ENCODE results near the gene ITPRID1. TPM values are rescaled to one million over a fixed set of nuclear protein-coding genes. Genes with fewer than 3 reads are reported as not detected.

Gene ITPRID1
- 10 to 100 TPM in 1 of 2 donors, 1 to 10 TPM in 1; 5.6 to 21.8 TPM for total RNA-seq
- 1.6 TPM for polyA plus RNA-seq (2013, experiment 1 of 2)
- 2.2 TPM for polyA plus RNA-seq (2013, experiment 2 of 2)
- long read RNA-seq, experiment 1, partial matches to known transcripts, result 0 of 2 reads
- long read RNA-seq, experiment 1, other reads (novel, unspliced or antisense), result 2 of 2 reads
- long read RNA-seq, experiment 2, partial matches to known transcripts, result 1 of 4 reads
- long read RNA-seq, experiment 2, other reads (novel, unspliced or antisense), result 3 of 4 reads
- long read RNA-seq, experiment 3, partial matches to known transcripts, result 5 of 49 reads
- long read RNA-seq, experiment 3, other reads (novel, unspliced or antisense), result 44 of 49 reads
- long read RNA-seq, experiment 4, result 0 reads

GRCh38 chr7:31513790-31514189 is at the start of gene ITPRID1:
TSS of gene ITPRID1 (plus strand) at chr7:31514090. CDS start at chr7:31553025, 38,935 bp downstream.
- Histone ChIP-seq H3K27ac (ENCODE audit: low read depth, low read length) (no peak within 1 kb of the TSS), H3K9me3 (ENCODE audit: control insufficient read depth, low read length) (peaks cover 25% of the 10 kb centered on the region), H3K27me3 (ENCODE audit: control insufficient read depth, insufficient read depth, low read length, poor library complexity, severe bottlenecking) (no peaks in the 10 kb centered on the region), H3K36me3 (ENCODE audit: control insufficient read depth, insufficient read depth, low read length) (peaks cover 4% of the 10 kb centered on the region), H3K9ac (ENCODE audit: extremely low read depth, low read length, poor library complexity, severe bottlenecking) (no peak within 1 kb of the TSS), H3K4me1 (ENCODE audit: control insufficient read depth, insufficient read depth, low read length) (no peaks in the 10 kb centered on the region), H3K4me3 (ENCODE audit: low read length) (no peak within 1 kb of the TSS)
- no peak for DNase-seq
- no peaks in the 10 kb centered on the region for H3K27me3 Mint-ChIP-seq (ENCODE audit: insufficient read depth)
- TF ChIP-seq, protein P1, sequence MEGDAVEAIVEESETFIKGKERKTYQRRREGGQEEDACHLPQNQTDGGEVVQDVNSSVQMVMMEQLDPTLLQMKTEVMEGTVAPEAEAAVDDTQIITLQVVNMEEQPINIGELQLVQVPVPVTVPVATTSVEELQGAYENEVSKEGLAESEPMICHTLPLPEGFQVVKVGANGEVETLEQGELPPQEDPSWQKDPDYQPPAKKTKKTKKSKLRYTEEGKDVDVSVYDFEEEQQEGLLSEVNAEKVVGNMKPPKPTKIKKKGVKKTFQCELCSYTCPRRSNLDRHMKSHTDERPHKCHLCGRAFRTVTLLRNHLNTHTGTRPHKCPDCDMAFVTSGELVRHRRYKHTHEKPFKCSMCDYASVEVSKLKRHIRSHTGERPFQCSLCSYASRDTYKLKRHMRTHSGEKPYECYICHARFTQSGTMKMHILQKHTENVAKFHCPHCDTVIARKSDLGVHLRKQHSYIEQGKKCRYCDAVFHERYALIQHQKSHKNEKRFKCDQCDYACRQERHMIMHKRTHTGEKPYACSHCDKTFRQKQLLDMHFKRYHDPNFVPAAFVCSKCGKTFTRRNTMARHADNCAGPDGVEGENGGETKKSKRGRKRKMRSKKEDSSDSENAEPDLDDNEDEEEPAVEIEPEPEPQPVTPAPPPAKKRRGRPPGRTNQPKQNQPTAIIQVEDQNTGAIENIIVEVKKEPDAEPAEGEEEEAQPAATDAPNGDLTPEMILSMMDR (conservative IDR thresholded peaks at IDR 0.05), result no peak
- H3K9me3 Mint-ChIP-seq, result peaks cover 25% of the 10 kb centered on the region
- peaks cover 52% of the 10 kb centered on the region for H3K36me3 Mint-ChIP-seq (ENCODE audit: low read depth)
- WGBS, 2 experiments (ENCODE audit: insufficient coverage in 1 of 2, insufficient read length in 1 of 2), result 93 to 94% methylated on average over 3 to 4 of the region's 4 CpGs
- H3K4me1 Mint-ChIP-seq, result no peaks in the 10 kb centered on the region
- H3K27ac Mint-ChIP-seq, result no peak within 1 kb of the TSS
- no peak within 1 kb of the TSS for H3K4me3 Mint-ChIP-seq

DNA sequence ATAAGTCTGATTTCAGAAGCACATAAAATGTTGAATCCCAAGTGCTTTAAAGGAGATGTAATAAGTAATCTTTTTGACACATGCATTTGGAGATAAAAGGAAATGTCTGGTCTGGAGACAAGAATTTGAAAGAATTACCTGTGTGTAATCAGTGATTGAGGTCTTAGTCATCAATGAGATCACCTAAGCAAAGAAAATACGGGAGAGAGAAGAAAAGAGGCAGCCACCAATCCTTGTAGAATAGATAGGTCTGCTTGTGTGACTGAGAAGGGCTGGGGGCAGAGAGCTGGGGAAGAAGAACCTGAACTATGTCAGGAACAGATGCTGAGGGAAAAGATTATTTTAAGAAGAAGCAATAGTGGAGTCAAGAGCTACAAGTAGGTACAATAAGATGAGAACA is 49.3 kb upstream of the ITPRID1 start:
- Mint-ChIP-seq H3K4me3 (peak overlapping the region; percentile 0), H3K36me3 (ENCODE audit: low read depth) (peaks cover 21% of the 10 kb centered on the region), H3K27ac (peak overlapping the region; percentile 69), H3K27me3 (ENCODE audit: insufficient read depth) (peaks cover 13% of the 10 kb centered on the region), H3K9me3 (no peaks in the 10 kb centered on the region), H3K4me1 (peaks cover 52% of the 10 kb centered on the region)
- Histone ChIP-seq H3K27me3 (ENCODE audit: control insufficient read depth, insufficient read depth, low read length, poor library complexity, severe bottlenecking) (no peaks in the 10 kb centered on the region), H3K4me1 (ENCODE audit: control insufficient read depth, insufficient read depth, low read length) (peaks cover 14% of the 10 kb centered on the region), H3K36me3 (ENCODE audit: control insufficient read depth, insufficient read depth, low read length) (no peaks in the 10 kb centered on the region), H3K9ac (ENCODE audit: extremely low read depth, low read length, poor library complexity, severe bottlenecking) (no peak overlapping the region), H3K9me3 (ENCODE audit: control insufficient read depth, low read length) (no peaks in the 10 kb centered on the region), H3K4me3 (ENCODE audit: low read length) (no peak overlapping the region), H3K27ac (ENCODE audit: low read depth, low read length) (no peak overlapping the region)
- no peak for DNase-seq
- 49 to 100% methylated on average over 1 of the region's 1 CpG for WGBS, 2 experiments (ENCODE audit: insufficient coverage in 1 of 2, insufficient read length in 1 of 2)
- TF ChIP-seq, protein P1 (conservative IDR thresholded peaks at IDR 0.05), result no peak

DNA sequence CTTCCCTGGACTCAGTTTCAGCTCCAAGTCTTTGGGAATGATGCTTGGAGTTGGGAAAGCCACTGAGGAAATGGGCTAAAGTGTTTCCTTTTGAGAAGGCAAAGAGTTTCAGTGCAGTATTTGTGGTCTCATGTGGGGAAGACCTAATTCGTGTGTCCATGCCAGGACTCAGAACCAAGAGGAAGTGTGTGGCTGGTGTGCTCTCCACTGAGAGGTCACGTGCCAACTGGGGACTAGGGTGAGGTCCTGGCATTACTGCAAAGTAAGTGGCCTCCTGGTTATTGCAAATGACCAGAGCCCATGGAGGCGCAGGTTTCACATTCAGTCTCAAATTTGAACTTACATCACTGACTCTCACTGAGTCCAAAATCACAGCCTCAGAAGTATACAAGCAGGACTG is 48.6 kb upstream of the ITPRID1 start:
- TF ChIP-seq, protein P1 (conservative IDR thresholded peaks at IDR 0.05), result no peak
- Mint-ChIP-seq H3K4me3 (peak overlapping the region; percentile 0), H3K27me3 (ENCODE audit: insufficient read depth) (peaks cover 9% of the 10 kb centered on the region), H3K36me3 (ENCODE audit: low read depth) (peaks cover 24% of the 10 kb centered on the region), H3K9me3 (no peaks in the 10 kb centered on the region), H3K4me1 (peaks cover 59% of the 10 kb centered on the region), H3K27ac (peak overlapping the region; percentile 69)
- DNase-seq, result peak; percentile 42
- Histone ChIP-seq H3K9ac (ENCODE audit: extremely low read depth, low read length, poor library complexity, severe bottlenecking) (no peak overlapping the region), H3K4me3 (ENCODE audit: low read length) (no peak overlapping the region), H3K27me3 (ENCODE audit: control insufficient read depth, insufficient read depth, low read length, poor library complexity, severe bottlenecking) (no peaks in the 10 kb centered on the region), H3K27ac (ENCODE audit: low read depth, low read length) (no peak overlapping the region), H3K9me3 (ENCODE audit: control insufficient read depth, low read length) (no peaks in the 10 kb centered on the region), H3K36me3 (ENCODE audit: control insufficient read depth, insufficient read depth, low read length) (no peaks in the 10 kb centered on the region), H3K4me1 (ENCODE audit: control insufficient read depth, insufficient read depth, low read length) (peaks cover 14% of the 10 kb centered on the region)
- 84 to 91% methylated on average over 3 of the region's 3 CpGs for WGBS, 2 experiments (ENCODE audit: insufficient coverage in 1 of 2, insufficient read length in 1 of 2)

Data from endodermal cell (in vitro differentiated cells).